HG02840 (cell line): ENCODE measurements around the gene MEDAG.
"Not testable (repeated sequence)": the region's sequence is repeated elsewhere in the genome, so short reads cannot be mapped to it uniquely, and the experiment has no call there.

Source experiments
- ATAC-seq: cut with Tn5 transposase; IDR thresholded peaks from one replicate; pipeline ENCODE4 v1.9.1; 2021; ENCODE audit warnings: mild to moderate bottlenecking, moderate library complexity, moderate number of reproducible peaks; ENCODE audit not compliant: unreplicated experiment, low FRiP score

MEDAG gene

GRCh38 chr13:30906411-30907051 is 460 bp downstream of the MEDAG start:
- no peak for ATAC-seq

DNA sequence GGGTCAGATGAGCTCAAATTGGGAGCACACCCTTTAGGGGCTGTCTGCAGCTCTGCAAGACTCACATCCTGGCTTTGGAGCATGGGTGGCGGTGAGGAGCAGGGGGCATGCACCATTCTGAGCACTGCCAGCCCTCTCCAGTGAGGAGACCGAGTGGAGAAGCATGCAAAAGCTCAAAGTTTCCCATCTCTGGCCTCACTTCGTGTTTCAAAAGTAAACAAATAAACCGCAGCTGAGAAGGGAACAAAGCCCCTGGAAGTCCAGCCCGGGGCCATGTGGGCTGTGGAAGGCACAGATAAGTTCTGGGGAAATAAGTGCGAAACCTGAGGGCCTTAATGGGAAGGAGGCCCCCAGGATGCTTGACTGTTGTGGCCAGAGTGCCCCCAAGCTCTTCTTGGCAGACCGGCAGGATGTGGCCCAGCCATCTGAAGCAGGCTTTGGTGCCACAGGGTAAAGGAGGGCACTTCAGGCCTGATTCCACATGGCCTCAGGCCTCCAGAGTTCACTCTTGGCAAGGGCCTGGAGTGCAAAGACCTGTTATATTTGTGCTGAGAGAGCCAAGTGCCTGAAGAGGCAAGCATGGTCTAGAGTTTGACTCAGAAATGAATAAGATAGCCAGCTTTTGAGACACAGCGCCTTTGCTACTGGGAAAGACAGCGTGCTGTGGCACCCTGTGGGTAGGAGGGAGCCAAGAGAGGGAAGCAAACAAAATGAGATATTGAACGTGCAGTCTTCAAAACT is 1.2 kb downstream of the MEDAG start:
- no peak for ATAC-seq

- no peak for ATAC-seq
These were observed 2.4 kb downstream of the MEDAG start for GRCh38 chr13:30908416-30908980.

- ATAC-seq = no peak
These were observed 4.6 kb downstream of the MEDAG start for GRCh38 chr13:30910676-30911075.

DNA sequence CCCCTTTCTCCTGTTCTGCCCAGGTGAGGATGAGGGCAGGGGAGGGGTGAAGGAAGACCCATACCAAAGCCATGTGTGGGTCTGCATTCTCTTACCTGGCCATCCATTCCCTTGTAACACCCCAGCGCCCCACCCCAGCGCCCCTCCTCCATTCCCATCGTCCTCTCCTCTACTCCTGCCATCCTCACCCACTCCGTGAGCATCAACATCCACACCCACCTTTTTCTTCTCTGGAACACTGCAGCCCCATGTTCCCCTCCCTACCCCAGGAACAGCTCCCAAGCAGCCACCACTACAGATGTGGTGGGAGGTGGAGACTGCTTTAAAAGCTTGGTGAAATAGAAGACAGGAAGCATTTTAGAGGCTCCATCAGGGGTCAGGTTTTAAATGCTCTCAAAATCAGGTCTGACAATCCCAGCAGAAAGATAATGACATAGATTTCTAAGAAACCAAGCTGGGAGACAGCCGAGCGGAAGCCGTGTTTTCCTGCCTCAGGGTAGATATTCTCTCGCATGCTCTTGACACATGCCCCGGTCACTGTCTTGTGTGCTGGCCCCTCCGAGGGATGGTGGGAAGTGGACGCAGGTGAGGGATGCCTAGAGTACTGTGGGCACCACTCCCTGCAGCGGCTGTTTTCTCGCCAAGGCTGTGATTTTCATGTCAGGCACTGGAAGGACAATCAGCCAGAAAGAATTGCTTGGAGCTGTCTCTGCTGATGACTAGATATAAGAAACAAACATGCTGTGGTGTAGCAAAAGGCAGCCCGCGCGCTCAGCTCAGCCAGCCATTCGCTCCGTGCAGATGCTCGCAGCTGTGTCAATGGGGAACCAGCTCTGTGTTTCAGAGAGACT is 9.8 kb downstream of the MEDAG start:
- no peak for ATAC-seq

- no peak for ATAC-seq
These were observed 10.9 kb downstream of the MEDAG start for GRCh38 chr13:30916991-30917390.

DNA sequence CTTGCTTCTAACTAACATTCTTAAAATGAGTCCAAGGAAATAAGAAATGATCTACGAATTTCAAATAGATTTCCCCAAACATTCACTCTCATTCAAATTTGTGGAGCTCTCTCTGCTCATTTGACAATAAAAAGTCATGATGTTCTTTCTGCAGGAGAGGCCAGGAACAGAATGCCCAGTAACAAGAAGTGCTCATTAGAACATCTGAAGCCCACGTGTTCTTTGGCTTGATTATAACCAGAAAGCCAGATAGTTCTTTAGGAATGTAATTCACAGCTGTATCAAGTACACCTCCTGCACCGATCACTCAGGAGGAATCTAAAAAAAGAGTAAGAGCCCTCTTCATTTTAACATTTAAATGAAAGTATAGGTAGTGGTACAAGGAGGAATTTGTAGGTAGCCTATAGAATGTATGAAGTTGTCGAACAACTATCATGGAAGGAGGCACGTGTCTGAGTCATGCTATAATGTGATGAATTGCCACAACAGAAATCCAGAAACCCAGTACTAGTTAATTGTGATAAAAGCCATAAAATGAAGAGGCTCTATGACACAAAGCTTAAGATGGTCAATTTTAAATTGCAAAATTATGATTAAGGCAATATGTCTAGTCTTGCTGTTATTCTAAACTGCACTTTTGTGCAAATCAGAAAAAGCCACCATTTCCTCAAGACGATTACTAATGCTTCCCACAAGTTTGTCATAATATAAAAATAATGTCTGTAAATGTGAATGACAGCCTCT is 12.8 kb downstream of the MEDAG start:
- ATAC-seq = no peak

- no peak for ATAC-seq
These were observed 14.3 kb downstream of the MEDAG start for GRCh38 chr13:30920162-30920909.

- no peak for ATAC-seq
These were observed 17.3 kb downstream of the MEDAG start for GRCh38 chr13:30923418-30923817.

DNA sequence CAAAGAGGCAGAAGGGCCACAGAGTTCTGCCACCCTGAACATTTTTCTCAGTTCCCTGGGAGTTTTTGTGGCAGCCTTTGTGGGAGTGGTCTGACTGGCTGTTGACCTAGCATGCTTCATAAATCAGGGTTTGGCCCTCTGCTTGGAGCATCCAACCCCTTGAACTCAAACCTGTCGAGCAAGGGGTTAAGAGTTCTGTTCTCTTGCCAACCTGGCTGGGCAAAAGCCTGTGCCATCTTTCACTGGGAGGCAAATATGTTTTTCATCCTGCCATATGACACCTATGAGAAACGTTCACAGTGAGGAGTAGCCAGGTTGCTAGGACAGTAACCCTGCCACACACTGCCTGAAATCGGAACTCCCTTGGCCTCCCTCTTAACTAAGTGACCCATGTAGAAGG is 18.6 kb downstream of the MEDAG start:
- ATAC-seq = no peak

GRCh38 chr13:30925429-30925828 is 19.4 kb downstream of the MEDAG start:
- no peak for ATAC-seq

- no peak for ATAC-seq
These were observed 20.7 kb downstream of the MEDAG start for GRCh38 chr13:30926781-30927180.

- not testable (repeated sequence) for ATAC-seq
These were observed 21.1 kb downstream of the MEDAG start for GRCh38 chr13:30927188-30927587.

DNA sequence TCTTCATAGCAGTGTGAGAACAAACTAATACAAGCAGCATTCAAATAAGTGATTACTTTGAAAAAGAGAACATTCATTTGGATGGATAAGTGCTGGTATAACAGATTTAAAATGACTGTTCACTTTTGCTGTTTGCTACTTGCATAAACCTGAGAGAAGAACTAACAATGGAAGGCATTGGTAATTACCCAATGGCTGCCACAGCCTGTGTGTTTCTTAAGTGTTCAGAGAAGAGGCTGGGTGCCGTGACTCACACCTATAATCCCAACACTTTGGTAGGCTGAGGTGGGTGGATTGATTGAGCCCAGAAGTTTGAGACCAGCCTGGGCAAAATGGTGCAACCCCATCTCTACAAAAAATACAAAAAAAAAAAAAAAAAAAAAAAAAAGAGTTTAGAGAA is 21.5 kb downstream of the MEDAG start:
- no peak for ATAC-seq

DNA sequence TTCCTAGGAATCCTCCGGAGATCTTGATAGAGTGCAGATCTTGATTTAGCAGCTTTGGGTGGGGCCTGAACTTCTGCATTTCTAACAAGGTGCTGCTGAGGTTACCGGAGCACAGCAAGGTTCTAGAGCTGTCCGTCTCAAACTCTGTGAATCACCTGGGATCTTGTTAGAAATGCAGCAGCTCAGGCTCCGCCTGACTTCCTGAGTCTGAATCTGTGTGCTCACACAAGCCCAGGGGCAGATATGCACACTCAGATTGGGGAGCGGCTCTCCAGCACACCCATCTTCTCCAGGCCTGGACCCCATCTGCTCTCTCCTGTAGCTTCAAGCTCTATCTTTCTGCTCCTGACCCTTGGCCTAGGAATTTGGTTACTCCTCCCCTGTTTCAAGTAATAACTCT is 22.9 kb downstream of the MEDAG start:
- no peak for ATAC-seq

DNA sequence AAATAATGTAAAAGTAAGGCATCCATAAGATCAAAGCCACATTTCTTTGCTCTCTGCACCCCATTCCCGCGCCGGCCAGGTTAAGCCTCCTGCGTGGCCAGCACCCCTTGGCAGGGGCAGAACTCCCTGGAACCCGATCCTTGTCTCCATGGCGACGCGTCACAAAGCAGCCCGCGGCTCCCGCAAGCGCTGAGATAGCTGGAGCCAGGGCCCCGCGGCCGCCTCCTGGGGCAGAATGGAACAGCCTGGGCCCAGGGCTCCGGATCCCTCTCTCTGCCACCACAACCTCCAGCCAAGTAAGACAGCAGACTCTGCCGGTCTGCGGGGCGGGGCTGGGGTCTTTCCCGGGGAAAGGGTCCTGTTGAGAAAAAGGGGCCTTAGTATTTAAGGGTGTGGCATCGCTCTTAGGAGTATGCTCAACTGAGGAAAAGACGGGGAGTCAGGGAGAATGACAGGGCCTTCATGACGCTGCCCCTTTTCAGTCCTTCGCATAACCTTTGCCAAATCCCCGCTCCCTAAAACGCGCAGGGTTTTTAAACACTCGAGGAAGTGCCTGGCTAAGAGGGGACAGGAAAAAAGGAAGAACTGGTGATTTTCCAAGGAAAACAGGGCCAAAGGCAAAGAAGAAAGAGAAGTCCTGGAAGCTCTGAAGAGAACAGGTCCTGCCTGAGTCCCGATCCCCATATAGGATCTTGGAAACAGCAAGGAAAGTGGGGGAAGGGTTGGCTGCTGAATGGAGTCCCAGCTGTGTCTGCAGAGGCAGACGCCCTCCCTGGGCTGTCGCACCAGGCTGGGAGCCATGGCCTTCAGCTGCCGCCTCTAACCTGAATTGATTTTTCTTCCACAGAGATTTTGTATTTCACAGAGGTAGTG is 26.6 kb downstream of the MEDAG start, which contains the start of gene TEX26:
TSS of gene TEX26 (plus strand) at position 176 of the 873 bp plus-strand sequence. CDS start at position 236, 60 bp downstream.
- no peak for ATAC-seq

DNA sequence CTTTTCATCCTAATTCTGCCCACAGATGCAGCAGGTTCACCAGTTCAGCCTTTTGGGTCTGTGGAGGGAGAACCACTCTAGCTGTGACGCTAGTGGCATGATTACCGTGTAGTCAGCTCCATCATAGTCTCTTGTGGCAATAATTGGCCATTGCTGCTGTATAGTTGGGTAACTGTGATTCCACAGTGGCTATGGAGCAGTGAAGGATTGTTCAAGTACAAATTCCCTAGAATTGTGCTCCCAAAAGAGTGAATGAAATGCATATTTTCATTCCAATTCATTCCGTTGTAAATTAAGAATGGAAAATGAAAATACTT is 27.2 kb downstream of the MEDAG start:
- no peak for ATAC-seq

DNA sequence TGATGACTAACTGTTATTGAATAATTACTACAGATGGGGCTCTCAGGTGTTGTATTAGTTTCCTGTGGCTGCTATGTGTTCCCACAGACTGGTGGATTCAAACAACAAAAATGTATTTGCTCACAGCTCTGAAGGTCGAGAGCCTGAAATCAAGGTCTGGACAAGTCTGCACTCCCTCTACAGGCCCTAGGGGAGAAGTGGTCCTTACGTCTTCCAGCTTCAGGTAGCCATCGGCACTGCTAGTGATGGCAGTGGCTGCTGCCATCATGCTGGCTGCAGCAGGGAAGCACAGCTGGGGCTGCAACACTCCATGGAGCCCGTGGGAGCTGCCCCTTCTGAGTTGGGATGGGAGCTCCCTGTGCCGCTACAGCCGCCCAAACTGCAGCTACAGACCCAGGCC is 28.3 kb downstream of the MEDAG start:
- no peak for ATAC-seq

DNA sequence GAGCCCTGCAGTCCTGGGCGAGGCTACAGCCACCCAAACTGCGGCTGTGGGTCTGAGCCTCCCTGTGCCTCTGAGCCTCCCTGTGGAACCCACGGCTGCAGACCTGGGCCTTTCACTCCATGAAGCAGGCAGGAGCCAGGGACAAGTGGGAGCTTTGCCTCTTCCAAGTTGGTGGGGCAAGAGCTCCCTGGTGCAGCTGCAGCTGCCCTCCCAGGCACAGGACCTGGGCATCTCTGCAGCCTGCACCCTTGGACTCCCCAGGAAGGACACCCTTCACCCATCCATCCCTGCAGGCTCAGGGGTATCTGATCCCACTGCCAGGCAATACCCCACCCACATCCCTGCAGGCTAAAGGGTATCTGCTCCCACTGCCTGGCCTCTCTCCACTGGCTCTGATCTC is 28.7 kb downstream of the MEDAG start:
- ATAC-seq = no peak
